IgD-negative memory B cell (primary cell): ENCODE measurements around the gene KCTD15. TPM values are rescaled to one million over a fixed set of nuclear protein-coding genes. Genes with fewer than 3 reads are reported as not detected.

Experiments used
- H3K27ac Mint-ChIP-seq, 3 donors: one replicate each; pipeline ENCODE4 v1.8.0; 2020 to 2022; ENCODE audit warnings: mild to moderate bottlenecking in 3 of 3, mixed read lengths in 3 of 3, moderate library complexity in 1 of 3
- H3K27me3 Mint-ChIP-seq: one replicate; pipeline ENCODE4 v1.8.0; 2021; ENCODE audit warnings: mixed read lengths
- H3K36me3 Mint-ChIP-seq: one replicate; pipeline ENCODE4 v1.8.0; 2020; ENCODE audit warnings: mild to moderate bottlenecking, mixed read lengths
- H3K4me1 Mint-ChIP-seq, 3 donors: one replicate each; pipeline ENCODE4 v1.8.0; 2020 to 2022; ENCODE audit warnings: mixed read lengths in 3 of 3, mild to moderate bottlenecking in 1 of 3
- H3K4me3 Mint-ChIP-seq, 4 donors: one replicate each; pipeline ENCODE4 v1.8.0; 2020 to 2022; ENCODE audit warnings: mild to moderate bottlenecking in 4 of 4, mixed read lengths in 4 of 4, moderate library complexity in 3 of 4
- H3K9me3 Mint-ChIP-seq, 3 donors: one replicate each; pipeline ENCODE4 v1.8.0; 2020 to 2021; ENCODE audit warnings: mixed read lengths in 3 of 3, mild to moderate bottlenecking in 1 of 3
- polyA plus RNA-seq: library from polyadenylated mRNA; unstranded; fragments of 300-500 nt; fragmentation: Illumina TruSeq; gene quantifications from one replicate; pipeline ENCODE4 v1.2.3, GENCODE V29; 2021

The KCTD15 gene
- polyA plus RNA-seq, 1 donor from 2014 or later = not detected

DNA sequence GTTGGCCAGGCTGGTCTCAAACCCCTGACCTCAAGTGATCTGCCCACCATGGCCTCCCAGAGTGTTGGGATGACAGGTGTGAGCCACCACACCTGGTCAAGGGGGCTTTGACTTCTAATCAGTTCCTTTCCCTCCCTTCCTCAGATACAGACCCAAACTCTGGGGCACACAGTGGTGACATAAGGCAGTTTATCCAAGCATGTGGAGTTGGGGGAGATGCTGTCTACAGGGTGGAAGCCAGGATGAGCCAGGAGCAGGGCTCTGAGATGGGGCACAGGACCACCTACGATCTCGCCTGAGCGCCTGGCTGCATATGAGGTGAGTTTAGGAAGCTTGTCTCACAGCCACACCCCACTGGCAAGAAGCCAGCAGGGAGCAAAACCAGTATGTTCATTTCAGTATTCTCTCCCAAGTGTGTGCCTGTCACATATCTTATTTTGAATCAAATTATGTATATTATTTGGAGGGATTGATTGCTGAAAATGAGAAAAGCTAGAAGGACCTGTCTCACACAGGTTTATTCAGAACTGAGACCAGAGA, 67.7 kb downstream of the KCTD15 start:
- H3K27me3 Mint-ChIP-seq = peaks cover 7% of the 10 kb centered on the region
- H3K4me3 Mint-ChIP-seq = no peak overlapping the region
- peaks cover 0 to 1% (median 0%) of the 10 kb centered on the region in 3 donors for H3K9me3 Mint-ChIP-seq
- H3K36me3 Mint-ChIP-seq = peaks cover 3% of the 10 kb centered on the region
- no peak overlapping the region for H3K27ac Mint-ChIP-seq
- no peaks in the 10 kb centered on the region for H3K4me1 Mint-ChIP-seq

DNA sequence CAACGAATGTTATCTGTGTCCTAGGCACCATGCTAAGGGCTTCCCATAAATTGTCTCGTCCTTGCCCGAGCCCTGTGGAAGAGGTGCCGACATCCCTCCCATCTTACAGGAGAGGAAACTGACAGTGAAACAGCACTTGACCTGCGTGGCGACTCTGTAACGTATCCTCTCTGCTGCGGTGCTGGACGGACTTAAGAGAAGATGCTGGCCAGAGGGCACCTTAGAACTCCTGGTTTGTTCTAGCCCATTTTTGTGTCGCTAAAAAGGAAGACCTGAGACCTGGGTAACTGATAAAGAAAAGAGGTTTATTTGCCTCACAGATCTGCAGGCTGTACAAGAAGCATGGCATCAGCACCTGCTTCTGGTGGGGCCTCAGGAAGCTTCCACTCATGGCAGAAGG, 68.6 kb downstream of the KCTD15 start:
- Mint-ChIP-seq H3K4me3 (no peak overlapping the region), H3K36me3 (peaks cover 3% of the 10 kb centered on the region), H3K4me1 (no peaks in the 10 kb centered on the region), H3K27me3 (peaks cover 7% of the 10 kb centered on the region), H3K27ac (no peak overlapping the region), H3K9me3 (no peaks in the 10 kb centered on the region)

Other genes starting within 250 kb of the KCTD15 start
- gene CHST8, start 174.9 kb upstream of the KCTD15 start, polyA plus RNA-seq = not detected